BLaER1 (cell line): Measurements from ENCODE around the gene LRRC47.

Experiments
- H3K27ac ChIP-seq: shearing (Covaris generic); formaldehyde crosslinking; 2 replicates; pipeline ENCODE4 v1.8.1; 2022
- H3K27me3 ChIP-seq: shearing (Covaris generic); formaldehyde crosslinking; 2 replicates; pipeline ENCODE4 v1.8.1; 2022
- H3K36me3 ChIP-seq: shearing (Covaris generic); formaldehyde crosslinking; 2 replicates; pipeline ENCODE4 v1.8.1; 2022
- H3K4me1 ChIP-seq: shearing (Covaris generic); formaldehyde crosslinking; 2 replicates; pipeline ENCODE4 v1.8.1; 2022
- H3K4me2 ChIP-seq: shearing (Covaris generic); formaldehyde crosslinking; 2 replicates; pipeline ENCODE4 v1.8.1; 2022
- H3K4me3 ChIP-seq: shearing (Covaris generic); formaldehyde crosslinking; 2 replicates; pipeline ENCODE4 v1.8.1; 2022
- H3K9ac ChIP-seq: shearing (Covaris generic); formaldehyde crosslinking; 2 replicates; pipeline ENCODE4 v1.8.1; 2022
- H3K9me3 ChIP-seq: shearing (Covaris generic); formaldehyde crosslinking; 2 replicates; pipeline ENCODE4 v1.8.1; 2022
- H4K20me1 ChIP-seq: shearing (Covaris generic); formaldehyde crosslinking; 2 replicates; pipeline ENCODE4 v1.8.1; 2022
- Cebpa-rat ChIP-seq: shearing (Covaris generic); IDR thresholded peaks from 2 replicates; pipeline ENCODE4 v1.8.1; 2022

Gene LRRC47

GRCh38 chr1:3743826-3744225 lies 52.5 kb downstream of the LRRC47 start:
- Histone ChIP-seq H4K20me1 (peaks cover 48% of the 10 kb centered on the region), H3K36me3 (peaks cover 47% of the 10 kb centered on the region), H3K4me3 (no peak overlapping the region), H3K27me3 (no peaks in the 10 kb centered on the region), H3K4me2 (no peak overlapping the region), H3K27ac (no peak overlapping the region), H3K9me3 (no peaks in the 10 kb centered on the region), H3K9ac (no peak overlapping the region), H3K4me1 (peaks cover 44% of the 10 kb centered on the region)
- TF ChIP-seq Cebpa-rat, result no peak

- Histone ChIP-seq H3K4me2 (no peak overlapping the region), H3K4me1 (peaks cover 44% of the 10 kb centered on the region), H3K9ac (no peak overlapping the region), H3K36me3 (peaks cover 51% of the 10 kb centered on the region), H3K4me3 (no peak overlapping the region), H3K27me3 (no peaks in the 10 kb centered on the region), H3K9me3 (no peaks in the 10 kb centered on the region), H4K20me1 (peaks cover 48% of the 10 kb centered on the region), H3K27ac (no peak overlapping the region)
- TF ChIP-seq Cebpa-rat, result no peak
These were observed 52.9 kb downstream of the LRRC47 start for GRCh38 chr1:3743421-3743820.

- no peak overlapping the region for H3K9ac ChIP-seq
- H3K9me3 ChIP-seq, result no peaks in the 10 kb centered on the region
- no peak overlapping the region for H3K4me2 ChIP-seq
- no peak overlapping the region for H3K4me3 ChIP-seq
- H4K20me1 ChIP-seq, result peaks cover 48% of the 10 kb centered on the region
- H3K27ac ChIP-seq, result no peak overlapping the region
- H3K4me1 ChIP-seq, result peaks cover 38% of the 10 kb centered on the region
- no peaks in the 10 kb centered on the region for H3K27me3 ChIP-seq
- peaks cover 59% of the 10 kb centered on the region for H3K36me3 ChIP-seq
- TF ChIP-seq Cebpa-rat, result no peak
These were observed 53.6 kb downstream of the LRRC47 start for GRCh38 chr1:3742439-3743298.

- Histone ChIP-seq H3K4me2 (no peak overlapping the region), H3K4me3 (no peak overlapping the region), H3K36me3 (peaks cover 65% of the 10 kb centered on the region), H3K27me3 (no peaks in the 10 kb centered on the region), H3K9me3 (no peaks in the 10 kb centered on the region), H3K4me1 (peaks cover 32% of the 10 kb centered on the region), H4K20me1 (peaks cover 48% of the 10 kb centered on the region), H3K9ac (no peak overlapping the region), H3K27ac (no peak overlapping the region)
- TF ChIP-seq Cebpa-rat, result no peak
These were observed 54.5 kb downstream of the LRRC47 start for GRCh38 chr1:3741566-3742438.

GRCh38 chr1:3740752-3741151 lies 55.5 kb downstream of the LRRC47 start:
- Histone ChIP-seq H3K27me3 (no peaks in the 10 kb centered on the region), H3K4me1 (peaks cover 30% of the 10 kb centered on the region), H3K9me3 (no peaks in the 10 kb centered on the region), H3K9ac (no peak overlapping the region), H3K4me3 (no peak overlapping the region), H3K4me2 (no peak overlapping the region), H4K20me1 (peaks cover 41% of the 10 kb centered on the region), H3K27ac (no peak overlapping the region), H3K36me3 (peaks cover 76% of the 10 kb centered on the region)
- no peak for TF ChIP-seq Cebpa-rat

- no peak overlapping the region for H3K27ac ChIP-seq
- no peak overlapping the region for H3K9ac ChIP-seq
- H3K4me3 ChIP-seq, result no peak overlapping the region
- no peak overlapping the region for H3K4me2 ChIP-seq
- peaks cover 26% of the 10 kb centered on the region for H3K4me1 ChIP-seq
- no peaks in the 10 kb centered on the region for H3K27me3 ChIP-seq
- H4K20me1 ChIP-seq, result peaks cover 33% of the 10 kb centered on the region
- H3K9me3 ChIP-seq, result no peaks in the 10 kb centered on the region
- H3K36me3 ChIP-seq, result peaks cover 79% of the 10 kb centered on the region
- no peak for TF ChIP-seq Cebpa-rat
These were observed 56.3 kb downstream of the LRRC47 start for GRCh38 chr1:3740042-3740441.

GRCh38 chr1:3738943-3739342 lies 57.4 kb downstream of the LRRC47 start:
- Histone ChIP-seq H3K9ac (no peak overlapping the region), H3K9me3 (no peaks in the 10 kb centered on the region), H3K4me1 (peaks cover 24% of the 10 kb centered on the region), H4K20me1 (peaks cover 22% of the 10 kb centered on the region), H3K4me2 (no peak overlapping the region), H3K4me3 (no peak overlapping the region), H3K27me3 (no peaks in the 10 kb centered on the region), H3K27ac (no peak overlapping the region), H3K36me3 (peaks cover 89% of the 10 kb centered on the region)
- TF ChIP-seq Cebpa-rat, result no peak

GRCh38 chr1:3736708-3737107 lies 59.6 kb downstream of the LRRC47 start:
- Histone ChIP-seq H3K4me1 (peaks cover 23% of the 10 kb centered on the region), H3K9me3 (no peaks in the 10 kb centered on the region), H3K36me3 (peaks cover 71% of the 10 kb centered on the region), H3K27me3 (no peaks in the 10 kb centered on the region), H3K9ac (0 out of 2 replicates have a peak overlapping the region, but pooled peaks have one; percentile 10), H3K4me3 (no peak overlapping the region), H4K20me1 (0 out of 2 replicates have a peak, but pooled peaks cover 5% of the 10 kb centered on the region), H3K4me2 (no peak overlapping the region), H3K27ac (peak overlapping the region; percentile 28; the same call in 1 of the 2 replicates)
- no peak for TF ChIP-seq Cebpa-rat

- H3K9ac ChIP-seq, result 0 out of 2 replicates have a peak overlapping the region, but pooled peaks have one; percentile 10
These were observed 60.2 kb downstream of the LRRC47 start for GRCh38 chr1:3736131-3736561.

More at GRCh38 chr1:3736131-3736561, 60.2 kb downstream of the LRRC47 start:
- Histone ChIP-seq H3K4me1 (peaks cover 29% of the 10 kb centered on the region), H3K4me2 (peak overlapping the region; percentile 23), H4K20me1 (no peaks in the 10 kb centered on the region), H3K27ac (peak overlapping the region; percentile 28; the same call in 1 of the 2 replicates), H3K27me3 (0 out of 2 replicates have a peak, but pooled peaks cover under 1% of the 10 kb centered on the region), H3K36me3 (peaks cover 65% of the 10 kb centered on the region), H3K9me3 (no peaks in the 10 kb centered on the region), H3K4me3 (no peak overlapping the region)
- no peak for TF ChIP-seq Cebpa-rat
